Common myeloid progenitor, CD34-positive (primary cell): ENCODE data around the gene CAPN5.

Experiments used
- CTCF ChIA-PET: fragments of 350-600 bp; sonication (Branson Sonifier 250); formaldehyde crosslinking; loops from one replicate; lab custom pipeline; 2021; ENCODE audit warnings: antibody characterized with exemption; lab: Charles Lee
- POLR2A ChIA-PET: fragments of 350-600 bp; sonication (Branson Sonifier 250); formaldehyde crosslinking; loops from one replicate; lab custom pipeline; 2021; ENCODE audit warnings: antibody characterized with exemption; lab: Charles Lee
- DNase-seq, 3 donors: peaks; one replicate each; pipeline versions ENCODE4 v3.0.0 to v3.0.0-alpha.2; 2013
- H3K27ac ChIP-seq, 2 experiments: 1 replicate in 1 of 2; 2 replicates in 1 of 2; pipeline ENCODE4 v1.7.0; 2013; ENCODE audit warnings: inconsistent platforms in 2 of 2, low read length in 2 of 2, mild to moderate bottlenecking in 2 of 2, low read depth in 1 of 2, moderate library complexity in 1 of 2; ENCODE audit not compliant: severe bottlenecking in 2 of 2, insufficient read depth in 1 of 2, poor library complexity in 1 of 2
- H3K27me3 ChIP-seq, 5 experiments: replicated peaks in 2 of 5; 1 replicate in 3 of 5; 2 replicates in 2 of 5; pipeline versions ENCODE4 v1.6.1 to v1.7.0; 2013; ENCODE audit warnings: low read length in 4 of 5, mild to moderate bottlenecking in 2 of 5, moderate library complexity in 2 of 5, inconsistent platforms in 1 of 5; ENCODE audit not compliant: insufficient read depth in 5 of 5, control insufficient read depth in 4 of 5
- H3K36me3 ChIP-seq, 4 experiments: 1 replicate in 2 of 4; 2 replicates in 2 of 4; pipeline versions ENCODE4 v1.6.1 to v1.7.0; 2013; ENCODE audit warnings: low read length in 3 of 4, control low read depth in 1 of 4, mild to moderate bottlenecking in 1 of 4; ENCODE audit not compliant: control insufficient read depth in 4 of 4, insufficient read depth in 4 of 4
- H3K4me1 ChIP-seq, 4 experiments: 1 replicate in 3 of 4; 2 replicates in 1 of 4; pipeline versions ENCODE4 v1.6.1 to v1.7.1; 2013; ENCODE audit warnings: low read length in 3 of 4, mild to moderate bottlenecking in 3 of 4, control low read depth in 1 of 4, inconsistent platforms in 1 of 4, moderate library complexity in 1 of 4; ENCODE audit not compliant: control insufficient read depth in 4 of 4, insufficient read depth in 4 of 4; ENCODE audit errors: control extremely low read depth in 1 of 4
- H3K4me3 ChIP-seq, 7 experiments: 1 replicate in 4 of 7; 2 replicates in 3 of 7; pipeline versions ENCODE4 v1.5.1 to v1.7.0; 2013; ENCODE audit warnings: mild to moderate bottlenecking in 7 of 7, low read length in 6 of 7, moderate library complexity in 6 of 7, inconsistent platforms in 2 of 7, low read depth in 2 of 7, control low read depth in 1 of 7; ENCODE audit not compliant: insufficient read depth in 4 of 7, control insufficient read depth in 1 of 7; ENCODE audit errors: extremely low read depth in 1 of 7
- H3K9me3 ChIP-seq, 5 experiments: 1 replicate in 4 of 5; 2 replicates in 1 of 5; pipeline versions ENCODE4 v1.6.1 to v1.7.1; 2013; ENCODE audit warnings: low read length in 4 of 5, mild to moderate bottlenecking in 2 of 5, inconsistent platforms in 1 of 5, low read depth in 1 of 5, moderate library complexity in 1 of 5; ENCODE audit not compliant: control insufficient read depth in 4 of 5, insufficient read depth in 2 of 5; ENCODE audit errors: control extremely low read depth in 1 of 5
- WGBS: methylation state at CpG from one replicate; pipeline ENCODE4 v1.1.5; 2013; ENCODE audit not compliant: insufficient coverage; 5-methylcytosine and 5-hydroxymethylcytosine counted together

CAPN5 gene

DNA sequence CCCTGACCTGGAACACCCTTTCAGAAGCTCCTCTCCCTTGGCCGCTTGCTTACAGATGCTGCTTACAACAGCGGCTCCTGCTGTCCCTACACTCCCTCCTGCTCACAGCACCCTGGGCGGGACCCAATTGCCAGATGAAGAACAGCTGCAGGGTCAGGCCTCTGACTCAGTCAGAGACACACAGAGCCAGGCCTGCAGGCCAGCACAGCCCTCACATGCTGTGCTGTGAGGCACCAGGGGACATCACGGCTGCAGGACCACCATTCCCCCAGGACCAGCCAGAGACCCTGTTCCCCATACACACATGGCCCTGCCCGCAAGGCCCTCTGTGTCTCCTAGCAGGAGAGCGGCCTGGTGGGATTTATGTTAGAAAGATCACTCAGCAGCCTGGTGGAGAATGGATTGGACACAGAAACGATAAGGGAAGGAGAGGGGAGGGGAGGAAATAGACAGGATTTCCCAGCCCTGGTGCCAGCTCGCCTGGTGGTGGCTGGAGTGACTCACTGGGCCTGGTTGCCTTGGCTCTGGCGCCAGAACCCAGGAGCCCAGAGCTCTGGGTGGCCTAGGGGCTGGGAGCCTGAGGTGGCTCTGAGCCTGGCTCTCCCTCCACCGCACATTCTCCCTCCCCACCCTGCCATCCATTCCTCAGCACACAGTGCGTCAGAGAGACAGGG is 6.7 kb downstream of the CAPN5 start:
- Histone ChIP-seq H3K9me3 (peaks cover 0 to 3% (median 0%) of the 10 kb centered on the region in 5 experiments), H3K27me3 (peaks cover 0 to 3% (median 2%) of the 10 kb centered on the region in 5 experiments), H3K36me3 (no peaks in the 10 kb centered on the region), H3K27ac (no peak overlapping the region), H3K4me1 (peaks cover 0 to 24% (median 20%) of the 10 kb centered on the region in 4 experiments), H3K4me3 (no peak overlapping the region)
- DNase-seq: peak in 1 of 3 donors; percentile 17
- CTCF ChIA-PET: interaction anchor here (0.9 to 2.5 kb wide), 6 partner anchors 8 to 28 kb away, joined by 3 to 6 read pairs (median 4); no protein-coding TSS in a partner anchor
- 96% methylated on average over 5 of the region's 11 CpGs for WGBS
- POLR2A ChIA-PET: no interaction called here

DNA sequence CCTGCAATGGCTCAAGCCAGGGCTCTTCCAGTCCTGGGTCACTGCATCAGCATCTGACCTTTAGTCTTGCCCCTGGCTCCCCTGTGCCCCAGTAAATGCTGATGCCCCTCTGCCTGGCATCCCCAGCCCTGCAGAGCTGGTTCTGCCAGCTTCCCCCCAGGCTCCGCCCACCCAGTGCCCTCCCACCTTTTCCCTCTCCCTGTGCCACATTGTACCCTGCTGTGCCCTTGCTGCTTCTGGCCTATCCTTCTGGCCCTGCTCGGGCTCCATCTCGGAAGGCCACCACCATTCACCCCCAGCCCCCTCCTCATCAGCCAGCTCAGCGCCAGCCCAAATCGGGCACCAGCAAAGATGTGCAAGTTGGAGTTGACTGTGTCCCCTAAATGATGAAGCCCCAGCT is 7.4 kb downstream of the CAPN5 start:
- H3K27me3 ChIP-seq: peaks cover 0 to 3% (median 2%) of the 10 kb centered on the region in 5 experiments
- H3K27ac ChIP-seq: no peak overlapping the region
- peaks cover 0 to 3% (median 0%) of the 10 kb centered on the region in 5 experiments for H3K9me3 ChIP-seq
- ChIA-PET CTCF (interaction anchor here (1.1 to 2.5 kb wide), 3 partner anchors 9 to 26 kb away, joined by 4 to 7 read pairs (median 6); no protein-coding TSS in a partner anchor), POLR2A (no interaction called here)
- 94% methylated on average over 2 of the region's 5 CpGs for WGBS
- DNase-seq: no peak
- no peaks in the 10 kb centered on the region for H3K36me3 ChIP-seq
- peaks cover 0 to 24% (median 20%) of the 10 kb centered on the region in 4 experiments for H3K4me1 ChIP-seq
- no peak overlapping the region for H3K4me3 ChIP-seq

DNA sequence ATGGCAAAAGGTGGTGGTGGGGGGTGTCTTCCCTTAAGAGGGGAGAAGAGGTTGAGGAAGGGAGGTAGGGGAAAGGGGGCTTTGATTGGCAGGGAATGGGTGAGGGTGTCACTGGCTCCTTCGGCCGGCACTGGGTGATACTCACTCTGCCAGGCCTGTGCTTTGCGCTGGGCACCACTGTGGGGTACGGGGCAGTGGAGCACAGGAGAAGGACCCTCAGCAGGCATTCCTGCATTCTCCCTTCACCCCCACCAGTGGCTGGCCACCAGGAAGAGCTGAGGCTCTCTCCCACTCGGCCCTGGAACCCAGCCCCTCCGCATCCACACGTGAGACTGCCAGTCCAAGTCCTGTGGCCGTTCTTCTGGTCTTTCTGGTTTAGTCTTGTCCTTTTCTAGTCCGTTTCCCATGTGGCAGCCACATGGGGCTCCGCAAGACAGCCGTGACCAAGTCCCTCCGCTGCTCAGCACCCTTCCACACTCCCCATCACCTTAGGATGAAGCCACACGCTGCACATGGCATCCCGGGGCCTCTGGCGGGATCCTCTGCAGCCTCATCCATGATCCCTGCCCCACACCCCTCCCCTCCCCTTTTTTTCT is 8.0 kb downstream of the CAPN5 start:
- Histone ChIP-seq H3K36me3 (no peaks in the 10 kb centered on the region), H3K4me1 (peaks cover 0 to 24% (median 20%) of the 10 kb centered on the region in 4 experiments), H3K27ac (no peak overlapping the region), H3K27me3 (peaks cover 0 to 3% (median 2%) of the 10 kb centered on the region in 5 experiments), H3K4me3 (no peak overlapping the region), H3K9me3 (peaks cover 0 to 3% (median 0%) of the 10 kb centered on the region in 5 experiments)
- 97% methylated on average over 13 of the region's 15 CpGs for WGBS
- no peak for DNase-seq
- CTCF ChIA-PET: interaction anchor here (1.1 to 2.5 kb wide), 3 partner anchors 9 to 27 kb away, joined by 4 to 7 read pairs (median 6); no protein-coding TSS in a partner anchor
- POLR2A ChIA-PET: no interaction called here

DNA sequence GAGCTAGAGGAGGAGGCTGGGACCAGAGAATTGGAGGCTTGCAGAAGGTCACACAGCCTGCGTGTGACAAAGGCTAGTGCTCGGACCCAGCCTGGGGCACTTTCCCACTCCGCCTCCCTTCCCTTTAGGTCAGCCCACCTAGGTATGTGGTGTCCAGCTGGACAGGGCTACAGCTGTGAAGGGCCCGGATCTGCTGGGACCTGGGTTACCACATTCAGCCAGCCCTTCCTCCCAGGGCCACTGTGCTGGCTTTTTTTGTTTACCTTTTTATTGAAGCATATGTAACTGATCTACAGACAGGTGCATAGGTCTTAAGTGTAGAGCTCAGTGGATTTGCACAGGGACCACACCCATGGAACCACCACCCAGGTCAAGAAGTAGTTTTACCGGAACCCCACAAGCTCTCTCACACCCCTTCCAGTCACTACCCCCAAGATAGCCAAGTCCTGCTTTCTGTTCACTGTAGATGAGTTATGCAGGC is 8.7 kb downstream of the CAPN5 start:
- CTCF ChIA-PET: interaction anchor here (1.0 to 2.5 kb wide), 5 partner anchors 10 to 38 kb away, joined by 3 to 7 read pairs (median 4); no protein-coding TSS in a partner anchor
- Histone ChIP-seq H3K4me1 (peaks cover 0 to 24% (median 20%) of the 10 kb centered on the region in 4 experiments), H3K27ac (no peak overlapping the region), H3K27me3 (peaks cover 0 to 3% (median 0%) of the 10 kb centered on the region in 5 experiments), H3K4me3 (no peak overlapping the region), H3K36me3 (no peaks in the 10 kb centered on the region), H3K9me3 (peaks cover 0 to 3% (median 0%) of the 10 kb centered on the region in 5 experiments)
- DNase-seq: no peak
- POLR2A ChIA-PET: no interaction called here
- WGBS: 100% methylated on average over 3 of the region's 5 CpGs

DNA sequence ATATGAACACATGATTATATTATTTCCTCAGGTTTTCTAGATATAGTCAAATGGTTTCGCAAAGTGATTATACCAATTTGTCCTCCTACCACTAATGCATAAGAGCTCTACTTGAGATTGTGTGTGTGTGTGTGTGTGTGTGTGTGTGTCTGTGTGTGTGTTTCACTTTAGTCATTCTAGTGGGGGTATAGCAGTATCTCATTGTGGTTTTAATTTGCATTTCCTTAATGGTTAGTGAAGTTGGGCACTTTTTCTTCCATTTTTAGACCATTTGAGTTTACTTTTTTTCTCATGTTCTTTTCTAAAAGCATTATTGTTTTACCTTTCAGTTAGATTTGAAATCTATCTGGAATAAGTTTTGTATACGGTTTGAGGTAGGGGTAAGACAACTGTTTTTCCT is 12.9 kb downstream of the CAPN5 start:
- H3K27me3 ChIP-seq: peaks cover 0 to 2% (median 0%) of the 10 kb centered on the region in 5 experiments
- CTCF ChIA-PET: interaction anchor here (1.0 to 3.6 kb wide), 4 partner anchors 10 to 35 kb away, joined by 3 to 16 read pairs (median 5); no protein-coding TSS in a partner anchor
- H3K4me1 ChIP-seq: peaks cover 0 to 20% (median 13%) of the 10 kb centered on the region in 4 experiments
- H3K9me3 ChIP-seq: peaks cover 0 to 3% (median 0%) of the 10 kb centered on the region in 5 experiments
- H3K36me3 ChIP-seq: no peaks in the 10 kb centered on the region
- H3K4me3 ChIP-seq: no peak overlapping the region
- no CpG with 5 or more reads among the region's 2 CpGs for WGBS
- no peak for DNase-seq
- POLR2A ChIA-PET: no interaction called here
- no peak overlapping the region for H3K27ac ChIP-seq

DNA sequence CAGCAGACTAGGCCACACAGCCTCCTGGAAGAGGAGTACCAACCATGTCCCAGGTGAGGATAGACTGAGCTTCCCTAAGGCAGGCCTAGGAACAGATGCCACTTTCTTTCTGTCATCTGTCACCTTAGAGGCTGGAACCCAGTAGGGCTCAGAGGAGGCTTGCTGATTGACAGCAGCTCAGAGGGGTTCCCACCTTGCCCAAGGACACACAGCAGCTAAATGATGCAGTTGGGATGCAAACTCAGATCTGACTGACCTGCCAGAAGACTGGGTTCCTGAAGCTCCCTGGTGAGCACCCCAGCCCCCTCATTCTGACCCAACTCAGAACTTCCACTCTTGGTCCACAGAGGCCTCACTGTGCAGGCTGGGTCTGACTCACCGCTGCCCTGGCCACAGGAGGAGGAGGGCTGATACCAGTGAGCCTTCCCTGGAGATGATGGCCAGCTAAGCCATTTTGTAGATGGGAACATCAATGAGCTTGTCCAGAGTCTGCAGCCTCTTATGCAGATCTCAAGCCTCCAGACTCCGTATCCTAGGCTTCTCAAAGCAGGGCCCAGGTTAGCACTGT is 14.0 kb downstream of the CAPN5 start:
- no peaks in the 10 kb centered on the region for H3K36me3 ChIP-seq
- DNase-seq: no peak
- ChIA-PET POLR2A (no interaction called here), CTCF (interaction anchor here (0.6 to 3.6 kb wide), 4 partner anchors 10 to 76 kb away, joined by 3 to 16 read pairs (median 4); partner anchors contain the start of gene CAPN5)
- peaks cover 0 to 3% (median 0%) of the 10 kb centered on the region in 5 experiments for H3K9me3 ChIP-seq
- H3K27me3 ChIP-seq: no peaks in the 10 kb centered on the region
- H3K4me1 ChIP-seq: peaks cover 0 to 20% (median 13%) of the 10 kb centered on the region in 4 experiments
- H3K4me3 ChIP-seq: no peak overlapping the region
- WGBS: 97% methylated on average over 2 of the region's 2 CpGs
- H3K27ac ChIP-seq: no peak overlapping the region
